ENCODE measurements around the gene ITGB1. TPM values are rescaled to one million over a fixed set of nuclear protein-coding genes. Genes with fewer than 3 reads are reported as not detected.

The ITGB1 gene
- total and polyA plus RNA-seq, 10 donors = 31.5 to 555 (median 316) TPM

GRCh38 chr10:32950591-32951108, 7.4 kb downstream of the ITGB1 start:
- TF ChIP-seq POLR2AphosphoS5 (IDR thresholded peaks at IDR 0.05) = no peak
- Histone ChIP-seq H3K36me3 (no peaks in the 10 kb centered on the region), H3K9me3 (no peaks in the 10 kb centered on the region), H3K4me3 (no peak overlapping the region), H3K27ac (peak overlapping the region in 1 of 8 donors; percentile 2), H3K27me3 (replicated peaks in 1 of 7) (no peaks in the 10 kb centered on the region), H3K4me1 (peaks cover 39 to 98% (median 75%) of the 10 kb centered on the region in 6 donors)
- no peak for DNase-seq
- 83 to 91% (median 88%) methylated on average over 5 of the region's 5 CpGs for WGBS, 5 donors
- intact Hi-C loops (cut with DNase I; ENCODE audit: low total_unique reads) = no loop called here

GRCh38 chr10:32949221-32949678, 8.8 kb downstream of the ITGB1 start:
- no peaks in the 10 kb centered on the region for H3K36me3 ChIP-seq
- H3K27me3 ChIP-seq (replicated peaks in 1 of 7) = no peaks in the 10 kb centered on the region
- no peak for DNase-seq
- intact Hi-C loops (cut with DNase I; ENCODE audit: low total_unique reads) = no loop called here
- no peaks in the 10 kb centered on the region for H3K9me3 ChIP-seq
- H3K4me3 ChIP-seq = no peak overlapping the region
- H3K4me1 ChIP-seq = peaks cover 37 to 96% (median 67%) of the 10 kb centered on the region in 6 donors
- TF ChIP-seq CTCF (IDR thresholded peaks at IDR 0.05 in 8 of 11, conservative IDR thresholded peaks at IDR 0.05 in 3 of 11) (no peak), POLR2A (IDR thresholded peaks at IDR 0.05) (no peak), POLR2AphosphoS5 (IDR thresholded peaks at IDR 0.05) (no peak)
- H3K27ac ChIP-seq = no peak overlapping the region

- H3K4me3 ChIP-seq = no peak overlapping the region
- no peaks in the 10 kb centered on the region for H3K36me3 ChIP-seq
- 42 to 57% (median 52%) methylated on average over 3 of the region's 3 CpGs for WGBS, 5 donors
- peaks cover 36 to 96% (median 67%) of the 10 kb centered on the region in 6 donors for H3K4me1 ChIP-seq
- no peak overlapping the region for H3K27ac ChIP-seq
- intact Hi-C loops (cut with DNase I; ENCODE audit: low total_unique reads) = no loop called here
- no peak for TF ChIP-seq POLR2AphosphoS5 (IDR thresholded peaks at IDR 0.05)
- no peak for TF ChIP-seq POLR2A (IDR thresholded peaks at IDR 0.05)
- no peak for TF ChIP-seq CTCF (IDR thresholded peaks at IDR 0.05 in 8 of 11, conservative IDR thresholded peaks at IDR 0.05 in 3 of 11)
- no peaks in the 10 kb centered on the region for H3K27me3 ChIP-seq (replicated peaks in 1 of 7)
- H3K9me3 ChIP-seq = no peaks in the 10 kb centered on the region
- DNase-seq = no peak
Observed at GRCh38 chr10:32948451-32948850, 9.6 kb downstream of the ITGB1 start.

GRCh38 chr10:32947586-32947985, 10.4 kb downstream of the ITGB1 start:
- peaks cover 31 to 96% (median 65%) of the 10 kb centered on the region in 6 donors for H3K4me1 ChIP-seq
- TF ChIP-seq POLR2AphosphoS5 (IDR thresholded peaks at IDR 0.05) = no peak
- no peak for TF ChIP-seq CTCF (IDR thresholded peaks at IDR 0.05 in 8 of 11, conservative IDR thresholded peaks at IDR 0.05 in 3 of 11)
- TF ChIP-seq POLR2A (IDR thresholded peaks at IDR 0.05) = no peak

More at GRCh38 chr10:32947586-32947985, 10.4 kb downstream of the ITGB1 start:
- Histone ChIP-seq H3K36me3 (no peaks in the 10 kb centered on the region), H3K4me3 (no peak overlapping the region), H3K9me3 (no peaks in the 10 kb centered on the region), H3K27me3 (replicated peaks in 1 of 7) (no peaks in the 10 kb centered on the region), H3K27ac (no peak overlapping the region)
- WGBS, 5 donors = 85 to 93% (median 86%) methylated on average over 5 of the region's 5 CpGs
- intact Hi-C loops (cut with DNase I; ENCODE audit: low total_unique reads) = no loop called here
- DNase-seq = no peak
